Measurements from ENCODE around the gene VPS16.

Gene VPS16

DNA sequence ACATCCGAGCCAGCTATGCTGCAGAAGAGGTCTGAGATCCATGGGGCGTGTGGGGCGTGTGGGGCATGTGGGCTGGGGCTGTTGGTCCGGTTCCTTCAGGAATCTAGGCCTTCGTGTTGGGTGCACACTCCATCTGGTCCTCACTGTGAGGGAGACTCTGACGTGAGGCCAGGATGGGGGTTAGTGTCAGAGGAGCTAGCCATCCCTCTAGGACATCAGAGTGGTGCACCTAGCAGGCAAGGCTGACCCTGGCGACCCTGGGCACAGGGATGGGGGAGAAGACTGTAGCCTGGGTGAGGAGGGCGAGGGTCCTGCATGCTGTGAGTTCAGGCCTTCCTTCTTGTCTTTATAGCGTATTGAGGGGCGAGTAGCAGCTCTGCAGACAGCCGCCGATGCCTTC, 24.1 kb downstream of the VPS16 start:
- H3K4me3 ChIP-seq (ENCODE audit: low read depth, low read length), result no peak overlapping the region
- TF ChIP-seq, protein P1, sequence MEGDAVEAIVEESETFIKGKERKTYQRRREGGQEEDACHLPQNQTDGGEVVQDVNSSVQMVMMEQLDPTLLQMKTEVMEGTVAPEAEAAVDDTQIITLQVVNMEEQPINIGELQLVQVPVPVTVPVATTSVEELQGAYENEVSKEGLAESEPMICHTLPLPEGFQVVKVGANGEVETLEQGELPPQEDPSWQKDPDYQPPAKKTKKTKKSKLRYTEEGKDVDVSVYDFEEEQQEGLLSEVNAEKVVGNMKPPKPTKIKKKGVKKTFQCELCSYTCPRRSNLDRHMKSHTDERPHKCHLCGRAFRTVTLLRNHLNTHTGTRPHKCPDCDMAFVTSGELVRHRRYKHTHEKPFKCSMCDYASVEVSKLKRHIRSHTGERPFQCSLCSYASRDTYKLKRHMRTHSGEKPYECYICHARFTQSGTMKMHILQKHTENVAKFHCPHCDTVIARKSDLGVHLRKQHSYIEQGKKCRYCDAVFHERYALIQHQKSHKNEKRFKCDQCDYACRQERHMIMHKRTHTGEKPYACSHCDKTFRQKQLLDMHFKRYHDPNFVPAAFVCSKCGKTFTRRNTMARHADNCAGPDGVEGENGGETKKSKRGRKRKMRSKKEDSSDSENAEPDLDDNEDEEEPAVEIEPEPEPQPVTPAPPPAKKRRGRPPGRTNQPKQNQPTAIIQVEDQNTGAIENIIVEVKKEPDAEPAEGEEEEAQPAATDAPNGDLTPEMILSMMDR (conservative IDR thresholded peaks at IDR 0.05; ENCODE audit: low read depth, low read length), result no peak
- no peak for DNase-seq (ENCODE audit: low read depth)

DNA sequence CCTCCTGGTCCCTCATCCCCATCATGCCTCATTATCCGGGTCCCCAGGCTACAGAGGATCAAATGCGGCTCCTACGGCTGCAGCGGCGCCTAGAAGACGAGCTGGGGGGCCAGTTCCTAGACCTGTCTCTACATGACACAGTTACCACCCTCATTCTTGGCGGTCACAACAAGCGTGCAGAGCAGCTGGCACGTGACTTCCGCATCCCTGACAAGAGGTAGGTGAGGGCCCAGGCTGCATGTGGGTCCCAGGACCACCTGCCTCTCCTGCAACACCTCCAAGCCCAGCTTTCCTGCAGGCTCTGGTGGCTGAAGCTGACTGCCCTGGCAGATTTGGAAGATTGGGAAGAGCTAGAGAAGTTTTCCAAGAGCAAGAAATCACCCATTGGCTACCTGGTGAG, 24.6 kb downstream of the VPS16 start:
- no peak for DNase-seq (ENCODE audit: low read depth)
- TF ChIP-seq, protein P1 (conservative IDR thresholded peaks at IDR 0.05; ENCODE audit: low read depth, low read length), result no peak
- H3K4me3 ChIP-seq (ENCODE audit: low read depth, low read length), result no peak overlapping the region

DNA sequence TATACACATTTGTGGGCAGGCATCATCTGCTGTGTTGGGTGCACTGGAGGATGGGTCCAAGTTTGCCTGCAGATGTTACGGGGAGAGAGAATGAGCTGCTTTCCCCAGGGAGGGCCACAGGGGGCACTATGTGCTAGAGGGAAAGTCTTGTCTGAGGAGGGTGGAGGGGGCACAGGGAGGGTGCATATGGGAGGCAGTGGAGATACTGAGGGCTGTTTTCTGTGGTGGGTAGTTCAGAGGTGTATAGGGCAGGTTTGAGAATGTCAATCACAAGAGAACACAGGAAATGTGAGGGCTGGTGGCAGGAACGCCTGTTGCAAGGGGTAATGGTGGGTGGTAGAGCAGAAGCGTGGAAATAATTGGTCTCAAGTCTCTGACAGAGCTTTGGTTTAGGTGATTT, 25.1 kb downstream of the VPS16 start:
- H3K4me3 ChIP-seq (ENCODE audit: low read depth, low read length), result no peak overlapping the region
- DNase-seq (ENCODE audit: low read depth), result peak; percentile 25
- TF ChIP-seq, protein P1 (conservative IDR thresholded peaks at IDR 0.05; ENCODE audit: low read depth, low read length), result peak; percentile 50

DNA sequence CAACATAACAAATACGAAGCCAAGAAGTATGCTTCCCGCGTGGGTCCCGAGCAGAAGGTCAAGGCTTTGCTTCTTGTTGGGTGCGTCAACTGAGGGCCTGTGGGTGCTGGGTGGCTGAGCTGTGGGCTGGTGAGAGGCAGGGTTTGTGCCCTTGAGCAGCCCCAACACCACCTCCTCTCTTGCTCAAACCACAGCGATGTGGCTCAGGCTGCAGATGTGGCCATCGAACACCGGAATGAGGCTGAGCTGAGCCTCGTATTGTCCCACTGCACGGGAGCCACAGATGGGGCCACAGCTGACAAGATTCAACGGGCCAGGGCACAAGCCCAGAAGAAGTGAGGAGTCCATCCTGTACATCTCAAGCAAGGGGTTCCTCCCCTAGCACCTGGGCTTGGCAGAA, 25.7 kb downstream of the VPS16 start:
- H3K4me3 ChIP-seq (ENCODE audit: low read depth, low read length), result no peak overlapping the region
- no peak for DNase-seq (ENCODE audit: low read depth)
- TF ChIP-seq, protein P1 (conservative IDR thresholded peaks at IDR 0.05; ENCODE audit: low read depth, low read length), result no peak

DNA sequence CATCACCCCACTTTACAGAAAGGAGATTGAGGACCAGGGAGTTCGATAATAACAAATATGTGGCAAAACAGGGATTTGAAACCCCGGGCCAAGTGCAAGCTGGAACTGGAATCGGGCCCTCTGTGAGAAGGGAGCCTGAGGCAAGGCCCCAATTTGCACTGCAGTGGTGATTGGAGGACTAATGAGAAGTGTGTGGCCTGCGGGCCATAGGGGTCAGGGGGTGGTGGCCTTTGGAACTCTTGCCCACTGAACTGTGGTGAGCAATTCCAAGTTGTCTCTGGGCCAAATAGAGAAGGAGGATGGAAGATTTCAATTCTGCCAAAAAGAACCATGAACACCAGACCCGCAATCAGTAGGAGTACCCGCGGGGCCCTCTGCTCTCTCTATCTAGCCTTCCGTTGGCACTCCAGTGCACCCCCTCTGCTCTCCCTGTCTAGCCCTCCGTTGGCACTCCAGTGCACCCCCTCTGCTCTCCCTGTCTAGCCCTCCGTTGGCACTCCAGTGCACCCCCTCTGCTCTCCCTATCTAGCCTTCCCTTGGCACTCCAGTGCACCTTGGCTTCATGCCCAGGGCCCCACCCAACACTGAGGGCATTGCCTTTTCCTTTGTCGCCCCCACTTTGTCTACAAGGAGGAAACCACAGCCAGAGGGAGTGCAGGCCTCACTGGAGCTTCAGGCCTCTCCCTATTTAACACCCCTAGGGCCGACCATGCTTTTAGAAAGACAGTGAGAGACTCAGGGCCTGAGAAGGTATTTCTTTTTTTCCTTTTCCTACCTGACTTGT, 26.7 kb downstream of the VPS16 start:
- no peak for DNase-seq (ENCODE audit: low read depth)
- TF ChIP-seq, protein P1 (conservative IDR thresholded peaks at IDR 0.05; ENCODE audit: low read depth, low read length), result no peak
- H3K4me3 ChIP-seq (ENCODE audit: low read depth, low read length), result no peak overlapping the region

DNA sequence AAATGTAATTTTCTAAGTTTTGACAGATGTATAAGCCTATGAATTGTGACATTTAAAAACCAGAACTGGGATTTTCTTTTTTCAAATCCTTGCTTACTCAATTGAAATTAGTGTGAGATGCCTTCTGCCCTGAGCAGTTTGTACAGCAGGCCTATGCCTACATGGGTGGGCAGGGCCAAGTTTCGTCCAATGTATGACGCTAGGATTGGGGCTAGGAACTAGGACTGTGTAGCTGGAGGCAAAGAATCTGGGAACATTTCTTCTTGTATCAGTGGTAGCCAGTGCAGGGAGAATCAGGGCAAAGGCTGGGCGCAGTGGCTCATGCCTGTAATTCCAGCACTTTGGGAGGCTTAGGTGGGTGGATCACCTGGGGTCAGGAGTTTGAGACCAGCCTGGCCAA, 28.8 kb downstream of the VPS16 start:
- H3K4me3 ChIP-seq (ENCODE audit: low read depth, low read length), result no peak overlapping the region
- TF ChIP-seq, protein P1 (conservative IDR thresholded peaks at IDR 0.05; ENCODE audit: low read depth, low read length), result no peak

DNA sequence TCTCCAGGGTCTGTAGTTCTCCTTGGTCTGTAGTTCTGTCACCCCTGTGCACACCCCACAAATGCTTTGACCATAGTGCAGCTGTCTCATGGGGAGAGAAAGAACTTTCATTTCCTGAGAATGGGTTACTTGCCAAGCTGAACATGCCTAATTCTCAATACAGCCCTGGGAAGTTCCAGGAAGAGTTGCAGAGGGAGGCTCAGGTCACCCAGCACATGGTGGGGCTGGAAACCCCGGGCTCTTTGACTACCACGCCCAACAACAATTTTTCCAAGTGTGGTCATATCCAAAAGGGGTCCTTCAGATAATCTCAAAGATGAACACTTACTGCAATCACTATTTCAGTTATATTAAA, 30.5 kb downstream of the VPS16 start:
- H3K4me3 ChIP-seq (ENCODE audit: low read depth, low read length), result peak overlapping the region; percentile 25
- peak; percentile 81 for DNase-seq (ENCODE audit: low read depth)
- TF ChIP-seq, protein P1 (conservative IDR thresholded peaks at IDR 0.05; ENCODE audit: low read depth, low read length), result no peak

More for the DNA sequence above, 28.8 kb downstream of the VPS16 start:
- no peak for DNase-seq (ENCODE audit: low read depth)

Measured in choroid plexus epithelial cell (primary cell).